Activated T-cell treated with anti-CD3 and anti-CD28 coated beads for 1 hour (primary cell): ENCODE measurements around the gene SZRD1.

ENCODE experiments used
- DNase-seq: peaks from one replicate; pipeline ENCODE4 v3.0.0-alpha.2; 2020; ENCODE audit warnings: low read depth

The SZRD1 gene

DNA sequence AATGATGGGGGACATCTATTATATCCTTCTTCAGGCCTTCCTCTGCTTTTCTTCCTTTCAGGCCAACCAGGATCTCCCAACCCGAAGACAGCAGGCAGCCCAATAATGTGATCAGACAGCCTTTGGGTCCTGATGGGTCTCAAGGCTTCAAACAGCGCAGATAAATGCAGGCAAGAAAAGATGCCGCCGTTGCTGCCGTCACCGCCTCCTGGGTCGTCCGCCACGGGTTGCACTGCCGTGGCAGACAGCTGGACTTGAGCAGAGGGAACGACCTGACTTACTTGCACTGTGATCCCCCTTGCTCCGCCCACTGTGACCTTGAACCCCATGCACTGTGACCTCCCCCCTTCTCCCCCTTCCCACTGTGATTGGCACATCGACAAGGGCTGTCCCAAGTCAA lies 27.9 kb downstream of the SZRD1 start:
- no peak for DNase-seq

DNA sequence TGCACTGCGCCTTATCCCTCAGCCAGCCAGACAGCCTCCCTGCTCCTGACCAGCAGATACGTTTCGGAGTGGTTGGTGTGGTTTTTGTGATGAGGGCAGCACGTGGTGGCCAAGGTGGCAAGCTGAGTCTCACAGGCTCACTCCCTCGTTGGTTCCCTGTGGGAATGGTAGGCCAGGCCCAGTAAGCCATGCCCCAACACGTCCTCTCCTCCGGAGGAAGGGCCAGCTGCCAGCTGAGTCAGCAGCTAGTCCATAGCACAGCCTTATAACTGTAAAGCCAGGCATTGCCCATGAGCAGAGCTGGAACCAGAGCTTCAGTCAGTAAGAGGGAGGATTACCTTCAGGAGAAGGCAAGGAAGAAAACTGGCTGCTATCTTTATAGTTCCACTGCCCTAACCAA lies 29.5 kb downstream of the SZRD1 start:
- no peak for DNase-seq

DNA sequence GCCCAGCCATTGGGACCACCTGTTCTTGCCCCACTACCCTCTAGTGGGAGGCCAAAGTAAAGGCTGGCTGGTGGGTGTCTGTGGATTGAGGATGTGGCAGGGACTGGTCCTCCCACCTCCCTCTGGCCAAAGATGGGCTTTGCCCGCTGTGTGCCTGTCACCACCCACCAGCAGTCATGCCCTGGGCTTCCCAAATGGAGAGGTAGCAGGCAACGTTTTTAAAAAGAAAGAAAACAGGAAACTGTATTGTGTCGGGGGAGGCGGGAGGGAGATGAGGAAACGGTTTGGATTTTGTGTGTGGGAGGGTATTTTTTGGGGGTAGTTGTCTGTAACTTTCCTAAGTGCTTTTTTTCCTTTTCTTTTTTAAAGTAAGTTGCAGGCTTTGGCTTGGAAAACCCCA lies 30.1 kb downstream of the SZRD1 start:
- DNase-seq: no peak

DNA sequence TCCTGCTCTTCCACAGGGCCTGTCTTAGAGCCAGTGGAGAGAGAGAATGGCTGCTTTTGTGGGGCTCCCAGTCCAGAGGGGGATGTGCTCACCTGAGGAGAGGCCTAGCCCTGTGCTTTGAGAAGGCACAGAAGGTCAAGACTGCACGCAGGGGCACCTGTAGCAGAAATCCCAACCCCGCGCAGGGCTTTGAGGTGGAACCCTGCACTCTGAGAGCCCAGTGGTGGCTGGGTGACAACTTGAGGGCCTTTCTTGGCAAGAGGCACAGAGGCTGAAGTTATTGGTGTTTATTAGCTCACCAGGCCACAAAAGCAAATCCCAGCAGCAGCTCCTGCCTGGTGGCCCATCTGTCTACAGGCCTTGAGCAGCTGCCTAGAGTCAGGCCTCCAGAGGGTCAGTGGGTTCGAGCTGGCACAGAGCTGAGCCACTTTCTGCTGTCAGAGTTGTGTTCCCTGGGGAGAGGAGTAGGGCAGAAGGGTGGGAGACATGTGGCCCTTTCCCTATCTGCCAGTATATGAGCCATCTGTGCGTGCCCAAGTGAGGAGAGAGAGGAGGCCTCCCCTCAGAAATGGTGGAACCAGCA lies 31.4 kb downstream of the SZRD1 start:
- no peak for DNase-seq

DNA sequence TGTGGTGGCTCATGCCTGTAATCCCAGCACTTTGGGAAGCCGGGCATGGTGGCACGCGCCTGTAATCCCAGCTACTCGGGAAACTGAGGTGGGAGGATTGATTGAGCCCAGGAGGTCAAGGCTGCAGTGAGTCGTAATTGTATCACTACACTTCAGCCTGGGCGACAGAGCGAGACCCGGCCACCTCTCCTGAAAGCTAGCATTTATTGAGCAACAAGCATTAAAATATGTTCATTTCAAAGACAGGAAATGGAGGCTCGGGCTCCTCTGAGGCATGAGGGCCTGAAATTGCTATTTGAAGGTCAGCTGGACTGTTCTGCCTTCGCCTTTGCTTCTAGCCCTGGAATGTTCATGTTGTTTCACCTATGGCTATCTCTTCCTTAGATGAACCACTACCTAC lies 35.7 kb downstream of the SZRD1 start:
- no peak for DNase-seq

DNA sequence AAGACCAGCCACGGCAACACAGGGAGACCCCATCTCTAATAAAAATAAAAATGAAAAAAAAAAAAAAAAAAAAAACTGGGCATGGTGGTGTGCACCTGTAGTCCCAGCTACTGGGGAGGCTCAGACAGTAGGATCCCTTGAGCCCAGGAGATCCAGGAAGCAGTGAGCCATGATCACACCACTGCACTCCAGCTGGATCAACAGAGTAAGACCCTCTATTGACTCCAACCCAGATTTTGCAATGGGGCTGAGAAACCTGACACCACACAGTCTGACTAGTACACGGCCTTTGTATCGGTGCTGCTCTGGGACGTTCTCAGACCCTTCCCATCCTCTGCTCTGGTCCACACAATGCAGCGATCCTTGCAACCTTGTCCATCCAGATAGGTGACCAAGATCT lies 38.4 kb downstream of the SZRD1 start:
- no peak for DNase-seq

DNA sequence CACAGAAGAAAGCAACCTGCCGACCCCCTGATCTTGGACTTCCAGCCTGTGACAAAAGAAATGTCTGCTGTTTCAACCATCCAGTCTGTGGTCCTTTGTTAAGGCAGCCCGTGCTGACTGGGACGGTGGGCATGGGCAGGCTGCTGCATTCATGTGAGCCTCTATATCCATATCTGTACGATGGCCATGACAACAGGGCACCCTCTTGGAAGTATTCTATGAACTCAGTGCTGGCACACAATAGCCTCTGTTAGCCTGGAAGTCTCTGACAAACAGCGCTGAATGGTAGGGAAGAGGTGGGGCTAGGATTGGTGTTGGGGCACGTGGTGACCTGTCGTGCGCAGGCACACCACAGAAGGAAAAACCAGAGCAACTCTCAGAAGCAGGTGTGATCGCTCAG lies 39.8 kb downstream of the SZRD1 start:
- no peak for DNase-seq

DNA sequence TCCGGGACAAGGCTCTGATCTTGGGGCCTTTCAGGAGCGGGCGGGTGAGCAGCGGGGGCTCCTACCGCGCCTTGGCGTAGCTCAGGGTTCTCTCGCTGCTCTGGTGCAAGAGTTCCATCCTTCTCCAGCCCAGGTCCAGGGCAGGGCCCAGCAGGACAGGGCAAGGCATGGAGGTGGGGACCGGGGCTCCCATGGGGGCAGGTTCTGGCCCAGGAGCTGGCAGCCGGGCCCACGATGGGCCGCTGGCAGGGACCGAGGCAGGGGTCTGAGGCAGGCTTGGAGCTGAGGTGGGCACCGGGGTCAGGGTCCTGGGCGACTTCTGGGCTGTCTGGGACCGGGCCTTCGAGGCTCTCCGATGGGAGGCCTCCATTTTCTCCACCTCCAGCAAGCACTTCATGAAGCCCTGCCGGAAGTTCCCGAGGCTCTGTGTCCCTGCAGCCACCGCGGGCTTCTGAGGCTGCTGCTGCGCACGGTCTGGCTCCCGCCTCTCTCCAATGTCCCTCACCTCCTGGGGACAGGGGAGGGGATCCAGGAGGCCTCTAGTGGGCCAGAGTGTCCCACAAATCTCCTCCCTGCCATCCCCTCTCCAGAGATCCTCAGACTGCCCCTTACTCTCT lies 42.6 kb downstream of the SZRD1 start:
- no peak for DNase-seq

DNA sequence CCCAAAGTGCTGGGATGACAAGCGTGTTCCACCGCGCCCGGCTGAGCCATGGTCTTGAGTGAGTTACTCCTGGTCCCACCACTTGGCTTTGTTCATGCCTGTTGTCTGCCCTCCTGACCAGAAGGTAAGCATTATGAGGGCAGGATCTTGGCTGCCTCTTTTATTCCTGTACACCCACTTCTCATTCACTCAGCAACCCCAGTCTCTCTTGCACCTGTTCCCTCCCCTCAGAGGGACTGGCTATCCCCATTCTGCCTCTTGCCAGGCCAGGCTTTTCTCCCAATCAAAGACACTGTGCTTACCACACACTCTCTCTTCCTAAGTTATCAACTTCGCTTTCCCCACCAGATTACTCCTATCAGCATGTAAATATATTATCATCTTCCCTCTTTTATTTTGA lies 43.8 kb downstream of the SZRD1 start:
- no peak for DNase-seq

DNA sequence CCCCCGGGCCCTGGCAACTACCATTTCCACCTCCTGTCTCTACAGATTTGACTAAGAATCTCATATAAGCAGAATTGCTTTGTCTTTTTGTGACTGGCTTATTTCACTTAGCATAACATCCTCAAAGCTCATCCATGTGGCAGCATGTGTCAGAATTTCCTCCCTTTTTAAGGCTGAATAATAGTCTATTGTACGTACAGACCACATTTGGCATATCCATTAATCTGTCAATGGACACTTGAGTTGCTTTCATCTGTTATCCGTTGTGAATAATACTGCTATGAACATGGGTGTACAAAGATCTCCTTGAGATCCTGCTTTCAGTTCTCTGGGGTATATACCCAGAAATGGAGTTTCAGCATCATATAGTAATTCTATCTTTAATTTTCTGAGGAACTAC lies 46.1 kb downstream of the SZRD1 start:
- no peak for DNase-seq

DNA sequence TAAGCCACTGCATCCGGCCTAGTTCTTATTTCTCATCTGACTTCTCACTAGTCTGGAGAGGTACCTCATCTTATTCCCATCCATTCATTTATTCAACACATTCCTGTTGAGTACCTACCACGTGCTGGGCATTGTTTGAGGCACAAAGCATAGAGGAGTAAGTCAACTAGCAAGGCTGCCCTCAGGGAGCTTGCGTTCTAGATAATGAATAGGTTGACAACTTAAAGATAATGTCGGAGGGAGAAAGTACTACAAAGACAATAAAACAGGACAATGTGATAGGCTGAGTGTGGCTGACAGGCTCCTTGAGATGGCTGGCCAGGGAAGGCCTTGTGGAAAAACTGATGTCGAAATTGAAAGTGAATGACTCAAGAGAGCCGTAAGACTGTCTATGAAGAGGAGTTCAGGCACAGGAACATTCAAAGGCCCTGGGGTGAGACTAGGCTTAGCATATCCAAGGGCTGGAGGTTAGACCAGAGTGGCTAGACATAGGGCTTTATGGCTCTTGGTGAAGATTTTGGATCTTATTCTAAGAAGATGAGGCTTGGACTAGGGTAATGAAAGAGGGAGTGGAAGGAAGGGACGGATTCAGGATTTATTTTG lies 51.9 kb downstream of the SZRD1 start:
- DNase-seq: no peak

DNA sequence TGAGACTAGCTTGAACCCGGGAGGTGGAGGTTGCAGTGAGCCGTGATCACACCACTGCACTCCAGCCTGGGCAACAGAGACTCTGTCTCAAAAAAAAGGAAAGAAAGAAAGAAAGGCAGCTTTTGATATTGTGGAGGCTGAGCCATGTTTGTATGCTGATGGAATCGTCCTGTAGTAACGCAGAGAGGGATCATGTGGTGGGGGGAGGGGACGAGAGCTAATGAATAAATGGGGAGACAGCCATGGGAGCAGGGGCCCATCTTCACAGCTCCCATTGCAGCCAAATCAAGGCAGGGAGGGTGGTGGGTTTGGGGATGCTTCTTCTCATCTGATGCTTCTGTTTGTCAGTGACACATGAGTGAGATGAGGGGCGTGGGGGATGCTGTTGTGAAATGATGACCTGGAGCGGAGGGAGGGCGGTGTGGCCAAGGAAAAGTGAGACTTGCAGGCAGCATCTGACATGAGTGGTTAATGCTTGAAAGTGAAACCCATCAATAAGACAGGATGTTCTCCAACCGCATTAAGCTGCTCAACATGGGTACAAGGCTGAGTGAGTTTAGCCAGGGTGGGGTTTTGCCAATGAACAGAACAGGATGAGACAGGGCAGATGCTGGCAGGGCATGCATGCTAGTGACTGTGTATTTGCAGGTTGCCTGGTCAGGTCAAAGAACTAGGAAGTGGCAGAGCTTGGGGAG lies 53.5 kb downstream of the SZRD1 start:
- peak; percentile 25 for DNase-seq

DNA sequence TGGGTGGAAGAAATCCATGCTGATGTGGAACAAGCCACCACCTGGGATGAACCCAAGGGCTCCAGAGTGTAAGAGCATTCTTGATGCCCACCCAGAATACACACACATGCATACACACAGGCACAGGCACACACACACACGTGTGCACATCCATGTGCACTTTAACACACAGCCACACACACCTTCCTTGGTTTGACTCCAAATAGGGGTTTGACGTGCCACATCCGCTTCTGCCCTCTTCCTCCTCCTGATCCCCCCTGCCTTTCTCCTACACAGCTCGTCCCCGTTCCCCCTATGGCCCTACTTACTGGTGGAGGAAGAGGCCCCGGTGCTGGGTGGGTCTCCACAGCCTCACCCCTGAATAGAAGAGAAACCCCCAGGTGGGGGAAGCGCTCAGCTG lies 54.2 kb downstream of the SZRD1 start:
- no peak for DNase-seq

DNA sequence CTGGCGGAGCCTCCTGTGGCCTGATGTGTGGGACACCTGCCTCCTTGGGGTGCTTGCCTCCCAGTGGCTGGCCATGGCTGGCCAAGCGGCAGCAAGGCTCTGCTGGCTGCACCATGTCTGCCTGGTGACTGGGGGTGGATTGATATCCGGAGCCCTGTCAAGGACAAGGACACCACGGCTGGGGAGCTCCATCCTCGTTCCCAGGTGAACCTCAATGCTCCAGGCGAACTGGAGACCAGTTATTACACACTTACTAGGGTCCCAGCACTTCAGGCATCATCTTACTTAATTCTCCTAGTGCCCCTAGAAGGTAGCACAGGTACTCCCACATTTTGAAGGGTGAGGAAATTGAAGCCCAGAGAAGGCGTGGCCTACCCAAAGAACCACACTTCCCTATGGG lies 55.0 kb downstream of the SZRD1 start:
- DNase-seq: no peak

DNA sequence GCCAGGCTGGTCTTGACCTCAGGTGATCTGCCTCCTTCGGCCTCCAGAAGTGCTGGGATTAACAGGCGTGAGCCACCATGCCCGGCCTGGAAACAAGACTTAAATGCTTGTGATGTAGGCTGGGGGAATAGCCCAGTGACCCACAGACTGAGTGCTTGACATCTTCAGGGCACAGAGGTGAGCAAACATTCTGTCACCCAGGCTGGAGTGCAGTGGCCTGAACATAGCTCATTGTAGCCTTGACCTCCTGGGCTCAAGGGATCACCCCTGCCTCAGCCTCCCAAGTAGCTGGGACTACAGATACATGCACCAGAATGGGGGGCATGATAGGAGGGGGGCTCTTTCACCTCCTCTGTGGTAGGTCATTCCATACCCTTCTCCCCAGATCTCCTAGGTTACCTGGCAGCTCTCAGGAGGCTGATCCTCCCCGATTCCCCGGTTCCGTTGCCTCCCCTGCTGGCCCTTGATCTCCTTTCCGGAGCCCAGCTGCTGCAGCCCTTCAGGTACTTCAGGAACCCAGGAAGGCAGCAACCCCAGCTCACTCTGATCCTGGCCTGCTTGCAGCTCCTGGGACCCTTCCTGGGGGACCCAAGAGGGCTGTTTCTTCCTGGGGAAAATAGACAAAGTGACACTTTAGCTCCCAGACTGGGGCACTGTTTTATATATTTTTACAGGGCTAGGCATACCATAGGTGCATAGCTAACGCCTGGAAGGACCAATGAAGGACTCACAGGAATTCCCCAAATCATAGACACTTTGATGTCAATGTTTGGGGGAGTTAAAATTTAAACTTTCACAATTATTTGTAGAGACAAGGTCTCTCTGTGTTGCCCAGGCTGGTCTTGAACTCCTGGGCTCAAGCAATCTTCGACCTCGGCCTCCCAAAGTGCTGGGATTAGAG lies 58.3 kb downstream of the SZRD1 start:
- DNase-seq: no peak

DNA sequence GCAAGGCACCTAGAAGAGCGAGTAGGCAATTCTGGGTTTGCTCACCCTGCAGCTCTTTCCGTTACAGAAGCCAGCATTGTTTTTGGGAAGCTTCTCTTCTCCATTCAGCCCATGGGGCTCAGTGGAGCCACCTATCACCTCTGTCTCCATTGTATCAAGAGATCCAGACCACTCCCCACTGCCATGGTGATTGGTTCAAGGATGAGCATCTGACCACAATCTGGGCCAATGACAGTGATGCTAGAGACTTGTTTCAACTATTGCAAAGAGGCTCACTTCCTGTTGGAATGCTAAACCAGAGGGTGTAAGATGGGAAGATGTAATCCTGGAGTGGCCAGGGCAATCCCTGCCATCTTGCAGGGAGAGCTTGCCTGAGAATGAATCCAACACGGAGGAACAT lies 63.6 kb downstream of the SZRD1 start:
- DNase-seq: no peak

DNA sequence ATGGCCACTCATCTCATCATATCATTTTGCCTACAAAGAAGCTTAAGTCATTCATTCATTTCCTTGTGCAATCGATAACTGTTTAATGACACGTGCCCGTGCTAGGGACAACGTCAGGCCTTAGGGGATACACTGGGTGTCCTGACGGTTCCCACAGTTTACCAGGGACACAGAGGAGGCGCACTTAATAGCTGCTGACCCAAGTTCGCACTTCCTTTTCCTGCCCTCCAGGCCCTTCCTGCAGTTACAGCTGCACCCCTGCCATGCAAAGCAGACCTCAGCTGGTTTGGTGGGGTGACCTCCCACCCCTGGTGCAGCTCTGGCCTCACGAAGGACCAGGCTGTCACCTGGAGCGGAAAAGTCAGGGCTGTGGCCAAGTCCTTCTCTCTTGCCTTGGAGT lies 66.0 kb downstream of the SZRD1 start:
- no peak for DNase-seq

DNA sequence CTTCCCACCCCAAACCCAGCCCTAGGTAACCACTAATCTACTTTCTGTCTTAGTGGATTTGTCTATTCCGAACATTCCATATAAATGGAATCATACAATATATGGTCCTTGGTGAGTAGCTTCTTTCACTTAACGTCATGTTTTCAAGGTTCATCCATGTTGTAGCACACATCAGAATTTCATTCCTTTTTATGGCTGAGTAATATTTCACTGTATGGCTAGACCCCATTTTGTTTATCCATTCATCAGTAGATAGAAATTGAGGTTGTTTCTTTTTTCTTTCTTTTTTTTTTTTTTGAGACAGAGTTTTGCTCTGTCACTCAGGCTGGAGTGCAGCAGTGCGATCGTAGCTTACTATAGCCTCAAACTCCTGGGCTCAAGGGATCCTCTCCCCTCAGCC lies 67.0 kb downstream of the SZRD1 start:
- no peak for DNase-seq

DNA sequence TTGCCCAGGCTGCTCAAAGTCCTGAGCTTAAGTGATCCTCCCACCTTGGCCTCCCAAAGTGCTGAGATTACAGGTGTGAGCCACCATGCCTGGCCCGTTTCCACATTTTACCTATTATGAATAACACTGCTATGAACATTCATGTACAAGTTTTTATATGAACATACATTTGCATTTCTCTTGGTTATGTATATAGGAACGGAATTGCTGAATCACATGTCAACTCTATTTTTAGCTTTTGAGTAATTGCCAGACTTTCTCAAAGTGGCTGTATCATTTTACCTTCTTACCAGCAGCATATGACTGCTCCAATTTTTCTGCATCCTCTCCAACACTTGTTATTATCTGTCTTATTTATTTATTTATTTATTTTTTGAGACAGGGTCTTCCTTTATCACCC lies 67.5 kb downstream of the SZRD1 start:
- no peak for DNase-seq

DNA sequence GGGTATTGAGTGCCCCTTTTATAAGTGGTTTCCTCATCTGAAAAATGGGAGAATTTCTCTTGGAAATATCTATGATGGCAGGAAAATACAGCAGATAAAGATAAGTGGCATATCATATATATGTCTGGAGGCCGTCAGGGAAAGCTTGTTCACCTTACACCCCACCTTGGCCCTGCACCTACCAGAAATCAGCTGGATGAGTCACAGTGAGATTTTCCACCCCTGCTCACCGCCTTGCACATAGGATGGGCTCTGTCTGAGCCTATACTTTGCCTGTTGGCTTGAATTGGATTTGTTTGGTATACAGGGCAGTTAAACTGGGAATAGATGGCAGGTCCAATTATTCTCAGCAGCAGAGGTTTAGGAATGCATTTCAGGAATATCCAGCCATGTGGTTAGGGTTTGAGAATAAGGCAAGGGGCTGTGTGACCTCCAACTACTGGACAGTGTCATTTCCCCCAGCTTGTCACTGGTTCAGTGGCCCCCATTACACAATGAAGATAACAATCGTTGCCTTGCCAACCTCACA lies 70.0 kb downstream of the SZRD1 start, which contains the start of gene SPATA21:
Gene SPATA21 (minus strand): TSS at position 479 of the 529 bp plus-strand sequence. CDS start 6,053 bp downstream, outside the sequence.
- no peak for DNase-seq

DNA sequence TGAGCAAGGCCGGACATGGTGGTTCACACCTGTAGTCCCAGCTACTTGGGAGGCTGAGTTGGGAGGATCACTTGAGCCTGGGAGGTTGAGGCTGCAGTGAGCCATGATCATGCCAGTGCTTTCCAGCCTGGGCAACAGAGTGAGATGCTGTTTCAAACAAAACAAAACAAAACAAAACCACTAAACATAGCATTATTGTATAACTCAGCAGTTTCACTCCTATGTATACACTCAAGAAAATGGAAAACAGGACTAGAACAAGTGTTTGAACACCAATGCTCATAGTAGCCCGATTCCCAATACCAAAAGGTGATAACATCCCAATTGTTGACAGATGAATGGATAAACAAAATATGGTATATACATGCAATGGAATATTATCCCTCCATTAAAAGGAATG lies 71.5 kb downstream of the SZRD1 start:
- no peak for DNase-seq

DNA sequence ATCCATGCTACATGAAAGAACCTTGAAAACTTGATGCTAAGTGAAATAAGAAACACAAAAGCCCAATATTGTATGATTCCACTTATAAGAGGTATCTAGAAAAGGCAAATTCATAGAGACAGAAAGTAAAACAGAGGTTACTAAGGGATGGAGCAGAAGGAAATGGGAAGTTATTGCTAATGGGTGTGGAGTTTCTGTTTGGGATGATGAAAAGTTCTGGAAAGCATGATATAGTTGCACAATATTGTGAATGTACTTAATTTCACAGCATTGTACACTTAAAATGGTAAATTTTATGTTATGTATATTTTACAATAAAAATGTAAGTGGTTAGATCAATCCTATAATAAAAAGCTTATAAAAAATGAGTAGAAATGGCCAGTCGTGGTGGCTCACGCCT lies 71.9 kb downstream of the SZRD1 start:
- DNase-seq: no peak
